Stimulated activated CD8-positive, alpha-beta memory T cell treated with anti-CD3 and anti-CD28 coated beads, Interleukin-15, amount 100 ng/mL, for 24 hours (primary cell): ENCODE measurements around the gene PRSS27.

Experiments used
- DNase-seq: peaks from one replicate; pipeline ENCODE4 v3.0.0-alpha.2; 2020; ENCODE audit warnings: low read depth

PRSS27 gene

GRCh38 chr16:2751577-2752034, 31.6 kb upstream of the PRSS27 start:
- DNase-seq, result no peak

DNA sequence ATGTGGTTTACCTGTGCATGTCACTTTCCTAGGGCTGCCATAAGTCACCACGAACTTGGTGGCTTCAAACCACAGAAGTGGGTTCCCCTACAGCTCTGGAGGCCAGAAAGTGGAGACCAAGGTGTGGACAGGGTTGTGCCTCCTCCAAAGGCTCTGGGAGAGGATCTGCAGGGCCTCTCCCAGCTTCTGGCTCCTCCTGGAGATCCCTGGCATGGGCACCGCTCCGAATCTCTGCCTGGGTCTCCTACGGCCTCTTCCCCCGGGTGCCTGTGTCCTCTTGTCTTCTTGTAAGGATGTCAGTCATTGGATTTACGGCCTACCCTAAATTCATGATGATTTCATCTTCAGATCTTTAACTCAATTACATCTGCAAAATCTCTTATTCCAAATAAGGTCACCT, 29.9 kb upstream of the PRSS27 start:
- no peak for DNase-seq

DNA sequence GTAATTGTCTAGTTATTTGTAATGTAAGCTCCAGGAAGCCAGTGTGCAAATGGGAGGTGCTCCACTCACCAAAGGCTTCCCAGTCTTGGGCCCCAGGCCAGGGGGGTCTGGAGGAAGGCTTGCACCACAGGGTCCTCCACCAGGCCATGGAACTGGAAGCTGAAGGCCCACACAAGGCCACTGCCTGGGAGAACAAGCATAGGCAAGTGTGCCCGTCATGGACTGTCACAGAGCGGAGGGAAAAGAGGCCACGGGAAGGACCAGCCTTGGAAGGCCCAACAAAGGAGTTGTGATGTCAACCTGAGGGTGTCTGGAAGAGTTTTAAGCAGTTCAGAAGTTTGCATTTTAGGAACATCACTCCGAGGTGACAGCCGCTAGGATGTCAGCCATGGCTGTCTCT, 29.5 kb upstream of the PRSS27 start:
- DNase-seq, result no peak

- no peak for DNase-seq
Measured at GRCh38 chr16:2748757-2749455, 28.9 kb upstream of the PRSS27 start.

DNA sequence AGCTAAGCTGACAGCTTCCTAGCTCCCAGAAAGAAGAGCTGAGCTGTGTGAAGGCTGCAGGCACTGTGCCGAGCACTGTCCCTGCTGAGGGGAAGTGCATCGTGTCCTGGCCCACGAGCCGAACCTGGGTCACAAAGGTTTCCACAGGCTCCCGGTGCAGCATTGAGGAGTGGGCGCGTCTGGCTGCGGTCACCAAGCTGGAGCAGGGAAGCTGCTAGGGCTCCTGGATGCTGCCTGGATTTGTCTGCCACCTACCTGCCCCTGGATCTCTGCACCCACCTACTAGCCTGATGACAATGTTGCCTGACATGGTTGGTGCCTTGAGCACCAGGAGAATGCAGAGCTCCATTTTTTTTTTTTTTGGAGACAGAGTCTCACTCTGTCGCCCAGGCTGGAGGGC, 25.9 kb upstream of the PRSS27 start:
- no peak for DNase-seq

GRCh38 chr16:2745116-2745890, 25.3 kb upstream of the PRSS27 start:
- DNase-seq, result no peak

DNA sequence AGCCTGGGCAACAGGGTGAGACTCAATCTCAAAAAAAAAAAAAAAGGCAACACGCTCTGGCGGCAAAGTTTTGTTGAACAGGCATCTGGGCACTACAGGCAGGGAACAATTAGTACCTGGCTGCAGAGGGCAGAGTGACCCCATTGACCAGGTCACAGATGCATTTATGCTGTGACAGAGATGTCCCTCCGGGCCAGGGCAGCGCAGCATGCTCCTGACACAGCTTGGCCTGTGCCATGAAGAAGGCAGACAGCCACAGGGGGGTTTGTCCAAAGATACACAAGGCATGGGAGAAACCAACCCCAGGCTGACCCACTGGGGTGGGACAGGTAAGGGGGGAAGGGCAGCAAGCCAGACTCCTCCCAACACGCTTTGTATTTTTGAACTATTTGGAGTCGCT, 24.7 kb upstream of the PRSS27 start:
- DNase-seq, result no peak

- DNase-seq, result no peak
Measured at GRCh38 chr16:2743007-2743810, 23.2 kb upstream of the PRSS27 start.

DNA sequence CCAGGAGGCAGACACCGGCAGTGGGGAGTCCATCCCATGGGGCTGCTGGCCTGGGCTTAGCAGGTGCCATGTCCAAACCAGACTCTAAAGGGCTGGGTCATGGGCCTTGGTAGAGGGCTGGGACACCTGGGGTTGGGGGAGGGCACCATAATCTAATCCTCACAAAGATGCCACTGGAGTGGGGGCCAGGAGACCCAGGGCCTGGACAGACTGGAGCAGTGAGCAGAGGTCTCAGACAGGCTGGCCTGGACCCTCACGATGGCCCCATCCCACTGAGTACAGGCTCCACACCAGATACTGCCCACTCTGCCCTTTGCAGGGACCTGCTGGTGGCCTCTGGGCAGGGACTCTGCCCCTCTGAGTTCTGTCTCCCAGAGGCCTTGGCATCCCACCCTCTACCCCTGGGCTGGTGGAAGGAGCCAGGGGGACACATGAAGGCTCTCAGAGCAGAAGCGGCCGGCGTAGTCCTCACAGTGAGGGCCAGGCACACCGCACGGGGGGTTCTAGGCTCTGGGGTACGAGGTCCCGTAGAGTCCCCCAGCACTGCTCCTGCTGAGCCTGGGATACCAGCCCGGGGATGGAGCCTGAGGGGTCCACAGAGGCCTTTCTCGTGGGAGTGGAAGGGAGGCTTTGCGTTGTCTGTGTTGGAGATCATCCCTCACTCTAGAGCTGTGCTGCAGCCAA, 22.4 kb upstream of the PRSS27 start:
- DNase-seq, result no peak

- DNase-seq, result no peak
Measured at GRCh38 chr16:2741168-2741567, 21.1 kb upstream of the PRSS27 start.

- DNase-seq, result no peak
Measured at GRCh38 chr16:2740476-2740875, 20.5 kb upstream of the PRSS27 start.

- DNase-seq, result no peak
Measured at GRCh38 chr16:2739625-2740430, 19.8 kb upstream of the PRSS27 start.

- DNase-seq, result no peak
Measured at GRCh38 chr16:2738615-2739014, 18.6 kb upstream of the PRSS27 start.

- DNase-seq, result no peak
Measured at GRCh38 chr16:2737895-2738418, 17.9 kb upstream of the PRSS27 start.

DNA sequence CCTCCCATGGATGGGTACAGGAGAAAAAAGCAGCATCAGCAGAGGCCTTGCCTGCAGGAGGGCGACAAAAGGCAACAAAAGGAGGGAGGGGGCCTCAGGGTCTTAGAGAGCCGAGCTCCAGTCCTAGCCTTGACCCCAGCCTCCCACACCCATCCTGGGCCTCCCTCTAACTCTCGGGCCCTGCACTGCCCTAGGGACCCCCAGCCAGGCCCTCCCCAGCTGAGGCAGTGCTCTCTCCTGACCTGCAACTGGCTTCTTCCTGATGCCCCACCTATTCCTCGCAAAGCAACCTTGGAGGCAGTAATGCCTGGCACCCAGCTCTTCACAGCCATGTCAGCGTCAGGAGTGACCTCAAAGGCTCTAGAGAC, 17.2 kb upstream of the PRSS27 start:
- DNase-seq, result no peak

DNA sequence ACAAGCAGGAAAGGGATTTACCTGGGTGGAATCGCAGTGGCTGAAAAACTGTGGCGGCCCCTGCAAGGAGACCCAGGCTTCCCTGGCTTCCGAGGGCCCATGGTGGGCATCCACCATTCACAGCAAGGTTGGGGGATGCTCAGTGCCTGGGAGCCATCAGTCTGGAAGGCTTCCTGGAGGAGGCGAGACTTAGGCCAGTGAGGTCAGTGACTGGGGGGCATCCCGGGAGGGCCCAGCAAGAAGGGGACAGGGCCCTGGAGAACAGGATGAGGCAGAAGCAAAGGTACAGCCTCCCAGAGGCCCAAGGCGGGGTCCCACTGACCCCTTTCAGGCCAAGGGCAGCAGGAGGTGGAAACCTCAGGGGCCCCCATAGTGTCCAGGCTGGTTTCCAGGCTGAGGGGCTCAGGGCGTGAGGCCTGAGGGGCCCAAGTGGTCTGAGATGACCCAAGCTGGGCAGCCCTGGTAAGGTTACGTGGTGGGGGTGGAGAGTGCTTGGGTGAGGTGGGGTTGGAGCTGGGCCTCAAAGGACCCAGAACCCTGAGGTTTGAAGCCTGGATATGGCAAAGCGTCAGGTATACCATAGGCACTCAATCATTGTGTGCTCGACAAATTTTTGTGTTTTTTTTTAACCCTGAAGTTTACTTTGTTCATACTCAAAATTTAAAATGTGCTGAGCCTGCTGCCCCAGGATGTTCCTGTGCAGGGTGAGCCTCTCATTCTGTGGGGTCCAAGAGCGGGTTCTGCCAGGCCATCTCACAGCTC, 16.6 kb upstream of the PRSS27 start:
- DNase-seq, result no peak

GRCh38 chr16:2734844-2735515, 15.0 kb upstream of the PRSS27 start:
- no peak for DNase-seq

DNA sequence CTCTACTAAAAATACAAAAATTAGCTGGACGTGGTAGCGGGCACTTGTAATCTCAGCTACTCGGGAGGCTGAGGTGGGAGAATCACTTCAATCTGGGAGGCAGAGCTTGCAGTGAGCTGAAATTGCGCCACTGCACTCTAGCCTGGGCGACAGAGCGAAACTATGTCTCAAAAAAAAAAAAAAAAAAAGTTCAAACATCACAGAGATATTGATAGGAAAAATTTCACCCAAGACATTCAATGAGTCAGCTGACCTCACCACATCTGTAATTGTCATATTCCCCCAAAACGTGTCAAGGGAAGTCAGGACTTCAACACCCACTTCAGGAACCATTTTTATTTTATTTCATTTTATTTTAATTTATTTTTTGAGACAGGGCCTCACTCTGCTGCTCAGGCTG, 8.0 kb upstream of the PRSS27 start:
- DNase-seq, result no peak

DNA sequence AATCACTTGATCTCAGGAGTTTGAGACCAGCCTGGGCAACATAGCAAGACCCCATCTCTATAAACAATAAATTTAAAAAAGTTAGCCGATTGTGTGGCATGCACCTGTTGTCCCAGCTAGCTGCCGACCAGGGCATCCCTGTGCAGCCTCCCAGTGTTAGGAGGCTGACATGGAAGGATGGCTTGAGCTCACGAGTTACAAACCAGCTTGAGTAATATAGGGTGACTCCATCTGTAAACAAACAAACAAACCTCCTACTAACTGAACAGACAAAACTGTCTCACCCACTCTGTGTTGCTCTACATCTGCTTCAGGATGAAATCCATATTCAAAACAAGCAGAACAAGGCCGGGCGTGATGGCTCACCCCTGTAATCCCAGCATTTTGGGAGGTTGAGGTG, 6.9 kb upstream of the PRSS27 start:
- DNase-seq, result no peak

GRCh38 chr16:2724816-2725348, 4.9 kb upstream of the PRSS27 start:
- DNase-seq, result no peak
